ENCODE measurements around the gene DPP3.
A peak's percentile ranks its signal among the peaks of the same experiment; 100 is the strongest.

The DPP3 gene

GRCh38 chr11:66443602-66444001 lies 36.6 kb upstream of the DPP3 start:
- TF ChIP-seq CTCF (IDR thresholded peaks at IDR 0.05; ENCODE audit: control insufficient read depth, insufficient read depth, low read depth, low read length, missing control alignments) = no peak
- no peak overlapping the region for H3K4me3 ChIP-seq (ENCODE audit: control insufficient read depth, low read depth, low read length)
- peak; percentile 93 for DNase-seq (ENCODE audit: low read depth)

GRCh38 chr11:66447012-66447411 lies 33.2 kb upstream of the DPP3 start:
- H3K4me3 ChIP-seq (ENCODE audit: control insufficient read depth, low read depth, low read length) = no peak overlapping the region
- DNase-seq (ENCODE audit: low read depth) = no peak
- no peak for TF ChIP-seq CTCF (IDR thresholded peaks at IDR 0.05; ENCODE audit: control insufficient read depth, insufficient read depth, low read depth, low read length, missing control alignments)

GRCh38 chr11:66448523-66448922 lies 31.7 kb upstream of the DPP3 start:
- no peak overlapping the region for H3K4me3 ChIP-seq (ENCODE audit: control insufficient read depth, low read depth, low read length)
- DNase-seq (ENCODE audit: low read depth) = no peak
- no peak for TF ChIP-seq CTCF (IDR thresholded peaks at IDR 0.05; ENCODE audit: control insufficient read depth, insufficient read depth, low read depth, low read length, missing control alignments)

GRCh38 chr11:66450560-66450959 lies 29.7 kb upstream of the DPP3 start:
- no peak overlapping the region for H3K4me3 ChIP-seq (ENCODE audit: control insufficient read depth, low read depth, low read length)
- no peak for DNase-seq (ENCODE audit: low read depth)
- TF ChIP-seq CTCF (IDR thresholded peaks at IDR 0.05; ENCODE audit: control insufficient read depth, insufficient read depth, low read depth, low read length, missing control alignments) = no peak

- H3K4me3 ChIP-seq (ENCODE audit: control insufficient read depth, low read depth, low read length) = no peak overlapping the region
- no peak for DNase-seq (ENCODE audit: low read depth)
- no peak for TF ChIP-seq CTCF (IDR thresholded peaks at IDR 0.05; ENCODE audit: control insufficient read depth, insufficient read depth, low read depth, low read length, missing control alignments)
Observed at GRCh38 chr11:66451663-66452062, 28.6 kb upstream of the DPP3 start.

- TF ChIP-seq CTCF (IDR thresholded peaks at IDR 0.05; ENCODE audit: control insufficient read depth, insufficient read depth, low read depth, low read length, missing control alignments) = no peak
- no peak for DNase-seq (ENCODE audit: low read depth)
Observed at GRCh38 chr11:66454247-66454646, 26.0 kb upstream of the DPP3 start.

GRCh38 chr11:66454828-66455227 lies 25.4 kb upstream of the DPP3 start:
- no peak for TF ChIP-seq CTCF (IDR thresholded peaks at IDR 0.05; ENCODE audit: control insufficient read depth, insufficient read depth, low read depth, low read length, missing control alignments)
- DNase-seq (ENCODE audit: low read depth) = no peak
- no peak overlapping the region for H3K4me3 ChIP-seq (ENCODE audit: control insufficient read depth, low read depth, low read length)

More at GRCh38 chr11:66454247-66454646, 26.0 kb upstream of the DPP3 start:
- no peak overlapping the region for H3K4me3 ChIP-seq (ENCODE audit: control insufficient read depth, low read depth, low read length)
